Measurements from ENCODE around the gene STAT5A. TPM values are rescaled to one million over a fixed set of nuclear protein-coding genes. Genes with fewer than 3 reads are reported as not detected.
"Not testable (repeated sequence)": the region's sequence is repeated elsewhere in the genome, so short reads cannot be mapped to it uniquely, and the experiment has no call there.

STAT5A gene
- total RNA-seq, 1 experiment from 2014 or later: 0.91 TPM

DNA sequence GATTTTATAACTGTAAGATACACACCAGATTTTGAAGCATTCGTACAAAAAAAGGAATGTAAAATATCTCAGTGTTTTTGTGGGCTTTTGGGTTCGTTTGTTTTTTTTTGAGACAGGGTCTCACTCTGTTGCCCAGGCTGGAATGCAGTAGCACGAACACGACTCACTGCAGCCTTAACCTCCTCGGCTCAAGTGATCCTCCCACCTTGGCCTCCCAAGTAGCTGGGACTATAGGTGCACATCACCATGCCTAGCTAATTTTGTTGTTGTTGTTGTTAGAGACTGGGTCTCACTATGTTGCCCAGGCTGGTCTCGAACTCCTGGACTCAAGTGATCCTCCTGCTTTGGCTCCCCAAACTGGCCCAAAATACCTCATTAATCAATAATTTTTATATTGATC lies 28.0 kb upstream of the STAT5A start:
- Histone ChIP-seq H3K4me2 (ENCODE audit: low read length) (no peak overlapping the region), H3K4me3 (replicated peaks in 1 of 2; ENCODE audit: low read depth in 1 of 2, low read length in 2 of 2) (no peak overlapping the region), H3K9ac (ENCODE audit: low read length) (no peak overlapping the region), H3K9me2 (ENCODE audit: insufficient read depth) (no peaks in the 10 kb centered on the region), H3K27ac (ENCODE audit: low read depth, low read length) (no peak overlapping the region), H4K20me1 (ENCODE audit: insufficient read depth) (no peaks in the 10 kb centered on the region), H3K4me1 (ENCODE audit: control insufficient read depth in 1 of 2, insufficient read depth in 2 of 2, low read length in 2 of 2) (peaks cover 3% of the 10 kb centered on the region in 2 experiments; a peak in 3 of 4 replicates), H3K9me3 (ENCODE audit: control insufficient read depth in 1 of 2, insufficient read depth in 1 of 2, low read depth in 1 of 2, low read length in 2 of 2) (no peaks in the 10 kb centered on the region), H3K27me3 (ENCODE audit: insufficient read depth, low read length) (no peaks in the 10 kb centered on the region), H3K79me2 (ENCODE audit: insufficient read depth, low read length) (no peaks in the 10 kb centered on the region; the same call in 1 of the 2 replicates), H2AFZ (ENCODE audit: low read depth, low read length, poor library complexity, severe bottlenecking) (no peak overlapping the region), H3K36me3 (ENCODE audit: control insufficient read depth in 1 of 2, insufficient read depth in 2 of 2, low read length in 2 of 2) (no peaks in the 10 kb centered on the region)
- ChIA-PET RAD21 (ENCODE audit: low non-redundant PET in 1 of 2, low total read pairs in 2 of 2, uncharacterized antibody in 2 of 2, unreplicated experiment in 2 of 2) (no interaction called here), CTCF (no interaction called here), POLR2A (no interaction called here)
- BruUV-seq (replicated peaks): no TSS peak
- intact Hi-C loops (cut with micrococcal nuclease): no loop called here
- DNase-seq (ENCODE audit: low read depth, low spot score) (no peak), ATAC-seq (no peak)
- TF ChIP-seq POLR2A (IDR thresholded peaks at IDR 0.05; ENCODE audit: borderline replicate concordance, extremely low read depth, insufficient read depth, insufficient read length): no peak
- no peak for TF ChIP-seq SIN3A (IDR thresholded peaks at IDR 0.05; ENCODE audit: low read depth)
- TF ChIP-seq, protein P1, sequence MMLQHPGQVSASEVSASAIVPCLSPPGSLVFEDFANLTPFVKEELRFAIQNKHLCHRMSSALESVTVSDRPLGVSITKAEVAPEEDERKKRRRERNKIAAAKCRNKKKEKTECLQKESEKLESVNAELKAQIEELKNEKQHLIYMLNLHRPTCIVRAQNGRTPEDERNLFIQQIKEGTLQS (IDR thresholded peaks at IDR 0.05): no peak
- no peak for TF ChIP-seq CEBPB (IDR thresholded peaks at IDR 0.05; ENCODE audit: low read depth)
- TF ChIP-seq EGR1 (IDR thresholded peaks at IDR 0.05; ENCODE audit: low read depth): no peak
- no peak for TF ChIP-seq ZNF274 (IDR thresholded peaks at IDR 0.05; ENCODE audit: low read depth, low read length)
- no peak for TF ChIP-seq SRF (IDR thresholded peaks at IDR 0.05; ENCODE audit: low read depth)
- TF ChIP-seq, protein P2, sequence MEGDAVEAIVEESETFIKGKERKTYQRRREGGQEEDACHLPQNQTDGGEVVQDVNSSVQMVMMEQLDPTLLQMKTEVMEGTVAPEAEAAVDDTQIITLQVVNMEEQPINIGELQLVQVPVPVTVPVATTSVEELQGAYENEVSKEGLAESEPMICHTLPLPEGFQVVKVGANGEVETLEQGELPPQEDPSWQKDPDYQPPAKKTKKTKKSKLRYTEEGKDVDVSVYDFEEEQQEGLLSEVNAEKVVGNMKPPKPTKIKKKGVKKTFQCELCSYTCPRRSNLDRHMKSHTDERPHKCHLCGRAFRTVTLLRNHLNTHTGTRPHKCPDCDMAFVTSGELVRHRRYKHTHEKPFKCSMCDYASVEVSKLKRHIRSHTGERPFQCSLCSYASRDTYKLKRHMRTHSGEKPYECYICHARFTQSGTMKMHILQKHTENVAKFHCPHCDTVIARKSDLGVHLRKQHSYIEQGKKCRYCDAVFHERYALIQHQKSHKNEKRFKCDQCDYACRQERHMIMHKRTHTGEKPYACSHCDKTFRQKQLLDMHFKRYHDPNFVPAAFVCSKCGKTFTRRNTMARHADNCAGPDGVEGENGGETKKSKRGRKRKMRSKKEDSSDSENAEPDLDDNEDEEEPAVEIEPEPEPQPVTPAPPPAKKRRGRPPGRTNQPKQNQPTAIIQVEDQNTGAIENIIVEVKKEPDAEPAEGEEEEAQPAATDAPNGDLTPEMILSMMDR (IDR thresholded peaks at IDR 0.05 in 2 of 3, conservative IDR thresholded peaks at IDR 0.05 in 1 of 3; ENCODE audit: borderline replicate concordance in 1 of 3, insufficient read depth in 1 of 3, low read depth in 2 of 3, low read length in 2 of 3): no peak
- no peak for TF ChIP-seq JUND (IDR thresholded peaks at IDR 0.05)
- no peak for TF ChIP-seq POLR2AphosphoS5 (IDR thresholded peaks at IDR 0.05; ENCODE audit: low read depth, low read length)
- TF ChIP-seq EZH2phosphoT487 (IDR thresholded peaks at IDR 0.05; ENCODE audit: borderline replicate concordance): no peak
- TF ChIP-seq FOSL1 (IDR thresholded peaks at IDR 0.05; ENCODE audit: low read depth): no peak
- TF ChIP-seq, protein P3, sequence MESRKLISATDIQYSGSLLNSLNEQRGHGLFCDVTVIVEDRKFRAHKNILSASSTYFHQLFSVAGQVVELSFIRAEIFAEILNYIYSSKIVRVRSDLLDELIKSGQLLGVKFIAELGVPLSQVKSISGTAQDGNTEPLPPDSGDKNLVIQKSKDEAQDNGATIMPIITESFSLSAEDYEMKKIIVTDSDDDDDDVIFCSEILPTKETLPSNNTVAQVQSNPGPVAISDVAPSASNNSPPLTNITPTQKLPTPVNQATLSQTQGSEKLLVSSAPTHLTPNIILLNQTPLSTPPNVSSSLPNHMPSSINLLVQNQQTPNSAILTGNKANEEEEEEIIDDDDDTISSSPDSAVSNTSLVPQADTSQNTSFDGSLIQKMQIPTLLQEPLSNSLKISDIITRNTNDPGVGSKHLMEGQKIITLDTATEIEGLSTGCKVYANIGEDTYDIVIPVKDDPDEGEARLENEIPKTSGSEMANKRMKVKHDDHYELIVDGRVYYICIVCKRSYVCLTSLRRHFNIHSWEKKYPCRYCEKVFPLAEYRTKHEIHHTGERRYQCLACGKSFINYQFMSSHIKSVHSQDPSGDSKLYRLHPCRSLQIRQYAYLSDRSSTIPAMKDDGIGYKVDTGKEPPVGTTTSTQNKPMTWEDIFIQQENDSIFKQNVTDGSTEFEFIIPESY (IDR thresholded peaks at IDR 0.05; ENCODE audit: extremely low read depth, insufficient replicate concordance, low read length): no peak
- no peak for TF ChIP-seq RAD21 (IDR thresholded peaks at IDR 0.05; ENCODE audit: low read depth)

DNA sequence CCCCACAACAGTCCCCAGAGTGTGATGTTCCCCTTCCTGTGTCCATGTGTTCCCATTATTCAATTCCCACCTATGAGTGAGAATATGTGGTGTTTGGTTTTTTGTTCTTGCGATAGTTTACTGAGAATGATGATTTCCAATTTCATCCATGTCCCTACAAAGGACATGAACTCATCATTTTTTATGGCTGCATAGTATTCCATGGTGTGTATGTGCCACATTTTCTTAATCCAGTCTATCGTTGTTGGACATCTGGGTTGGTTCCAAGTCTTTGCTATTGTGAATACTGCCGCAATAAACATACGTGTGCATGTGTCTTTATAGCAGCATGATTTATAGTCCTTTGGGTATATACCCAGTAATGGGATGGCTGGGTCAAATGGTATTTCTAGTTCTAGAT lies 23.9 kb upstream of the STAT5A start:
- H3K9ac ChIP-seq (ENCODE audit: low read length); CTCF ChIA-PET; BruUV-seq (replicated peaks); H3K27ac ChIP-seq (ENCODE audit: low read depth, low read length); H3K9me2 ChIP-seq (ENCODE audit: insufficient read depth); DNase-seq (ENCODE audit: low read depth, low spot score); H3K36me3 ChIP-seq (ENCODE audit: control insufficient read depth in 1 of 2, insufficient read depth in 2 of 2, low read length in 2 of 2); H3K9me3 ChIP-seq (ENCODE audit: control insufficient read depth in 1 of 2, insufficient read depth in 1 of 2, low read depth in 1 of 2, low read length in 2 of 2); H4K20me1 ChIP-seq (ENCODE audit: insufficient read depth); H3K27me3 ChIP-seq (ENCODE audit: insufficient read depth, low read length); intact Hi-C loops (cut with micrococcal nuclease); H3K4me2 ChIP-seq (ENCODE audit: low read length); RAD21 ChIA-PET (ENCODE audit: low non-redundant PET in 1 of 2, low total read pairs in 2 of 2, uncharacterized antibody in 2 of 2, unreplicated experiment in 2 of 2); ATAC-seq; H3K4me3 ChIP-seq (replicated peaks in 1 of 2; ENCODE audit: low read depth in 1 of 2, low read length in 2 of 2); POLR2A ChIA-PET; H2AFZ ChIP-seq (ENCODE audit: low read depth, low read length, poor library complexity, severe bottlenecking): not testable (repeated sequence)
- Histone ChIP-seq H3K79me2 (ENCODE audit: insufficient read depth, low read length) (peaks cover 15% of the 10 kb centered on the region; the same call in 1 of the 2 replicates), H3K4me1 (ENCODE audit: control insufficient read depth in 1 of 2, insufficient read depth in 2 of 2, low read length in 2 of 2) (peaks cover 9 to 11% of the 10 kb centered on the region in 2 experiments; a peak in 3 of 4 replicates)
